ENCODE results near the gene MED14.
"Not testable (repeated sequence)": the region's sequence is repeated elsewhere in the genome, so short reads cannot be mapped to it uniquely, and the experiment has no call there.

MED14 gene

GRCh38 chrX:40735325-40736169 lies at the start of gene MED14:
Gene MED14 (minus strand): TSS chrX:40735542. CDS start chrX:40735412, 130 bp downstream.
- DNase-seq: peak; percentile 49

GRCh38 chrX:40784516-40785151 lies 49.3 kb upstream of the MED14 start:
- DNase-seq: no peak

GRCh38 chrX:40782644-40783259 lies 47.4 kb upstream of the MED14 start:
- not testable (repeated sequence) for DNase-seq

- no peak for DNase-seq
Measured at GRCh38 chrX:40780951-40781350, 45.6 kb upstream of the MED14 start.

- DNase-seq: no peak
Measured at GRCh38 chrX:40780082-40780481, 44.7 kb upstream of the MED14 start.

GRCh38 chrX:40778861-40779575 lies 43.7 kb upstream of the MED14 start:
- no peak for DNase-seq

GRCh38 chrX:40773809-40774208 lies 38.5 kb upstream of the MED14 start:
- no peak for DNase-seq

GRCh38 chrX:40773188-40773587 lies 37.8 kb upstream of the MED14 start:
- DNase-seq: no peak

GRCh38 chrX:40772290-40772689 lies 36.9 kb upstream of the MED14 start:
- DNase-seq: no peak

GRCh38 chrX:40761762-40762161 lies 26.4 kb upstream of the MED14 start:
- DNase-seq: no peak

- DNase-seq: no peak
Measured at GRCh38 chrX:40759374-40759773, 24.0 kb upstream of the MED14 start.

GRCh38 chrX:40757058-40757457 lies 21.7 kb upstream of the MED14 start:
- no peak for DNase-seq

- DNase-seq: no peak
Measured at GRCh38 chrX:40755291-40756249, 20.2 kb upstream of the MED14 start.

GRCh38 chrX:40749681-40750494 lies 14.5 kb upstream of the MED14 start:
- no peak for DNase-seq

- DNase-seq: no peak
Measured at GRCh38 chrX:40748977-40749376, 13.6 kb upstream of the MED14 start.

GRCh38 chrX:40746521-40746920 lies 11.2 kb upstream of the MED14 start:
- DNase-seq: no peak

- DNase-seq: no peak
Measured at GRCh38 chrX:40736170-40736505, 796 bp upstream of the MED14 start.

- no peak for DNase-seq
Measured at GRCh38 chrX:40734971-40735324, 394 bp downstream of the MED14 start.

- DNase-seq: no peak
Measured at GRCh38 chrX:40733706-40734105, 1.6 kb downstream of the MED14 start.

- DNase-seq: not testable (repeated sequence)
Measured at GRCh38 chrX:40732499-40732898, 2.8 kb downstream of the MED14 start.
